Sigmoid colon (tissue), 7 donors: ENCODE measurements around the gene NECTIN1. TPM values are rescaled to one million over a fixed set of nuclear protein-coding genes. Genes with fewer than 3 reads are reported as not detected.

Source experiments
- DNase-seq: peaks from one replicate; pipeline ENCODE4 v3.0.0-alpha.2; 2019
- H3K27ac ChIP-seq, 4 donors: fragments of 200-600 bp; sonication (generic); one replicate each; pipeline ENCODE4 v1.5.1; 2016 to 2019; ENCODE audit warnings: mild to moderate bottlenecking in 1 of 4
- H3K27me3 ChIP-seq, 3 donors: fragments of 200-600 bp; sonication (generic); one replicate each; pipeline ENCODE4 v1.5.1; 2019; ENCODE audit warnings: mild to moderate bottlenecking in 1 of 3
- H3K36me3 ChIP-seq, 4 donors: fragments of 200-600 bp; sonication (generic); one replicate each; pipeline ENCODE4 v1.5.1; 2016 to 2019
- H3K4me1 ChIP-seq, 4 donors: fragments of 200-600 bp; sonication (generic); one replicate each; pipeline ENCODE4 v1.5.1; 2017 to 2019
- H3K4me3 ChIP-seq, 4 donors: fragments of 200-600 bp; sonication (generic); one replicate each; pipeline ENCODE4 v1.5.1; 2017 to 2019; ENCODE audit warnings: mild to moderate bottlenecking in 2 of 4, moderate library complexity in 1 of 4
- H3K9me3 ChIP-seq, 4 donors: fragments of 200-600 bp in 3 of 4; sonication (generic) in 3 of 4; one replicate each; pipeline versions ENCODE4 v1.5.1 to v1.6.1; 2013 to 2019
- EP300 ChIP-seq, 4 donors: sonication (generic); formaldehyde crosslinking; IDR thresholded peaks; one replicate each; pipeline ENCODE4 v1.6.1; 2017; ENCODE audit warnings: antibody characterized with exemption in 4 of 4
- POLR2A ChIP-seq, 2 donors: fragments of 450-650 bp; IDR thresholded peaks; one replicate each; pipeline ENCODE4 v1.6.1; 2016; ENCODE audit warnings: antibody characterized with exemption in 2 of 2, mild to moderate bottlenecking in 2 of 2, moderate library complexity in 2 of 2
- POLR2AphosphoS5 ChIP-seq, 4 donors: sonication (generic); formaldehyde crosslinking; IDR thresholded peaks; one replicate each; pipeline ENCODE4 v1.6.1; 2017; ENCODE audit warnings: antibody characterized with exemption in 4 of 4
- WGBS, 2 donors: extraction: QIAGEN DNeasy Blood & Tissue Kit; methylation state at CpG; one replicate each; pipeline ENCODE4 v1.1.7; 2013; 5-methylcytosine and 5-hydroxymethylcytosine counted together
- intact Hi-C: fragments of 100-400 bp; cut with DNase I; formaldehyde crosslinking; loops from one replicate; pipeline ENCODE4 v1.15.1; 2023
- polyA plus RNA-seq, 3 donors: library from polyadenylated mRNA; stranded (reverse); fragments of 200-250 nt; gene quantifications; one replicate each; pipeline ENCODE4 v1.2.3, GENCODE V29; 2013
- total RNA-seq, 4 donors: library from RNA; depleted of rRNA; stranded (reverse); fragments of >200 nt; gene quantifications; one replicate each; pipeline ENCODE4 v1.1.0, GENCODE V29; 2016
- TF ChIP-seq, protein P1 (sequence below), 4 experiments: fragments of 450-650 bp in 3 of 4; fragments of 200-600 bp in 1 of 4; IDR thresholded peaks; one replicate each; pipeline ENCODE4 v1.5.1; 2016 to 2019; ENCODE audit warnings: antibody characterized with exemption in 4 of 4, mild to moderate bottlenecking in 3 of 4, moderate library complexity in 2 of 4
- donor health status: healthy with polysubstance abuse.
- donor health status: Bipolar disorder and iron deficiency.
- donor health status: healthy.

Gene NECTIN1
- total and polyA plus RNA-seq, 7 donors, result 0.16 to 19.0 (median 1.7) TPM

DNA sequence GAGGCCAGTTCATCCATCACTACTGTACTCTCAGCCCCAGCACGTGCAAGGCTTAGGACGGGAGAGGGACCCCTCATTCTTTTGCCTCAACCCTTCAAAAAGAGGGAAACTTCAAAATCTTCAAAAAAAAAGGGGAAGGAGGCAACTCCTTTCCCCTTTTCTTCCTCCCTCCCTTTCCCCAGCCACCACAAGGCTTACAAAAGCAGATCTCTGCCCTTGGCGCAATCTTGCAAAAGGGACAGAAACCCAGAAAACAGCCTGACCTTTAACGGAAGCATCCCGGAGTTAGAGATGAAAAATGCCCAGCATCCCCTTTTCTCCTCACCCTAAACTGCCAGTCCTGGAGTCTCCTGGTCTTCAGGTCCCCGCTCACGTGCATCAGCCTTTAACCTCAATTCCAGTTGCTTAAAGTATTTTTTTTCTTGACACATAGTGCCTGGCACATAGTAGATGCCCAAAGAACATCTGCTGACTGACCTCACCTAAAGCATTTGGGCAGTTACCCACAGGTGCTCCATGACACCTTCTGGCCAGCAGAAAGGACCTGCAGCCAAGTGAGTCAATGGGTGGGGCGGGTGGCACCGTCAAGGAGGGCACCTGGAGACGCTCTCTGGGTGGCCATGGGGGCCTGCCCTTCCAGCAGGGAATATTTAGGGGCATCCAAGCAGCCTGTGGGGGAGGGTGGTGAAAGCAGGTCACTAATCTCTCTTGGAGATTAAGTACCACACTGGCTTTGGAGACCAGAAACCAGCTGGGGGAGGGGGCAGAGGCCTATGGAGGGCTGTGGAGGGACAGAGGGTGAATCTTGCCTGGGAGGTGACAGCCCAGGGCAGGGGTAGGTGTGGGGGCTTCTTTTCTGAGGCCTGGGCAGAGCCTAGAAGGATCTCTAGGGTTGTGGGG is 16.3 kb downstream of the NECTIN1 start:
- TF ChIP-seq EP300 (IDR thresholded peaks at IDR 0.05) (no peak), POLR2A (IDR thresholded peaks at IDR 0.05) (no peak), POLR2AphosphoS5 (IDR thresholded peaks at IDR 0.05) (no peak)
- TF ChIP-seq, protein P1, sequence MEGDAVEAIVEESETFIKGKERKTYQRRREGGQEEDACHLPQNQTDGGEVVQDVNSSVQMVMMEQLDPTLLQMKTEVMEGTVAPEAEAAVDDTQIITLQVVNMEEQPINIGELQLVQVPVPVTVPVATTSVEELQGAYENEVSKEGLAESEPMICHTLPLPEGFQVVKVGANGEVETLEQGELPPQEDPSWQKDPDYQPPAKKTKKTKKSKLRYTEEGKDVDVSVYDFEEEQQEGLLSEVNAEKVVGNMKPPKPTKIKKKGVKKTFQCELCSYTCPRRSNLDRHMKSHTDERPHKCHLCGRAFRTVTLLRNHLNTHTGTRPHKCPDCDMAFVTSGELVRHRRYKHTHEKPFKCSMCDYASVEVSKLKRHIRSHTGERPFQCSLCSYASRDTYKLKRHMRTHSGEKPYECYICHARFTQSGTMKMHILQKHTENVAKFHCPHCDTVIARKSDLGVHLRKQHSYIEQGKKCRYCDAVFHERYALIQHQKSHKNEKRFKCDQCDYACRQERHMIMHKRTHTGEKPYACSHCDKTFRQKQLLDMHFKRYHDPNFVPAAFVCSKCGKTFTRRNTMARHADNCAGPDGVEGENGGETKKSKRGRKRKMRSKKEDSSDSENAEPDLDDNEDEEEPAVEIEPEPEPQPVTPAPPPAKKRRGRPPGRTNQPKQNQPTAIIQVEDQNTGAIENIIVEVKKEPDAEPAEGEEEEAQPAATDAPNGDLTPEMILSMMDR (IDR thresholded peaks at IDR 0.05), result no peak
- H3K36me3 ChIP-seq, result no peaks in the 10 kb centered on the region
- H3K4me3 ChIP-seq, result no peak overlapping the region
- H3K4me1 ChIP-seq, result no peaks in the 10 kb centered on the region
- H3K27me3 ChIP-seq, result no peaks in the 10 kb centered on the region
- no peak for DNase-seq
- intact Hi-C loops, result no loop called here
- no peaks in the 10 kb centered on the region for H3K9me3 ChIP-seq
- H3K27ac ChIP-seq, result no peak overlapping the region
- WGBS, 2 donors, result 68 to 73% methylated on average over 10 of the region's 10 CpGs

DNA sequence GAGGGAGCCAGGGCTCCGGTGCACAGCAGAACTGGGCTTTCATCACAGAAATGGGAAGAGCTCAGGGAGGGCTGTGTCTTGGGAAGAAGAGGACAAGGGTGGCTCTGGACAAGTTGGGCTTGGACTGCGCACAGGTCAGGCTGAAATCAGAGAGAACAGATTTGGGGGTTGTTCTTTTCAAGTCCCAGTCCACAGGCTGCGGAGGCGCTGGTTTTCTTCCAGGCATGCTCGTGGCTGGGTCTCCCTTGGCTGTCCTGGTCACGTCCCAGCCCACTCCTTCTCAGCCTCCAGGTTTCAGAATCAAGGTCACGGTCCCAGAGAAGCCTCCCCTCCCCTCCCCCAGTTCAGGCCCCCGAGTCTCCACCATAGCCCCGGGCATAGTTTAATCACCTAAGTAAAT is 17.0 kb downstream of the NECTIN1 start:
- H3K4me1 ChIP-seq, result no peaks in the 10 kb centered on the region
- H3K4me3 ChIP-seq, result no peak overlapping the region
- no peak overlapping the region for H3K27ac ChIP-seq
- no peaks in the 10 kb centered on the region for H3K36me3 ChIP-seq
- TF ChIP-seq, protein P1 (IDR thresholded peaks at IDR 0.05), result no peak
- TF ChIP-seq EP300 (IDR thresholded peaks at IDR 0.05) (no peak), POLR2AphosphoS5 (IDR thresholded peaks at IDR 0.05) (no peak), POLR2A (IDR thresholded peaks at IDR 0.05) (no peak)
- intact Hi-C loops, result no loop called here
- no peak for DNase-seq
- no peaks in the 10 kb centered on the region for H3K27me3 ChIP-seq
- 84 to 87% methylated on average over 9 of the region's 9 CpGs for WGBS, 2 donors
- H3K9me3 ChIP-seq, result no peaks in the 10 kb centered on the region

DNA sequence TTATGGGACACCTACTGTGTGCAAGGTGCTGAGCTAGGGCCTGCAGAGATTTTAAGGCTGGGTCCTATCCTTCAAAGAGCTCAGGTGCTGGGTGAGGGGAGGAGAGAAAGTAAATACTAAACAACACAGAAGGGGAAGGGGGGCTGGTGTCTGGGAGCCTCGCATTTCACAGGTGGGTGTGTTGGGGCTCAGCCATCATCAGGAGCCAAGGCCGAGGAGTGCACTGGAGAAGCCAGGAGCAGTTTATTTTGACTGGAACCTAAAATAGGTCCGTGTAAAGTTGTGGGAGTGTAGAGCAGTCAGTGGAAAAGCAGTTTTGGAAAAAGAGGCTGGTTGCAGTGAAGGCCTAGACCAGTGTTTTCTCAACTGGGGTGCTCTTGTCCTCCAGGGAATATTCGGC is 17.5 kb downstream of the NECTIN1 start:
- H3K27ac ChIP-seq, result no peak overlapping the region
- H3K4me3 ChIP-seq, result no peak overlapping the region
- WGBS, 2 donors, result 68 to 73% methylated on average over 4 of the region's 4 CpGs
- intact Hi-C loops, result no loop called here
- no peaks in the 10 kb centered on the region for H3K36me3 ChIP-seq
- no peaks in the 10 kb centered on the region for H3K4me1 ChIP-seq
- DNase-seq, result no peak
- H3K9me3 ChIP-seq, result no peaks in the 10 kb centered on the region
- H3K27me3 ChIP-seq, result no peaks in the 10 kb centered on the region
- no peak for TF ChIP-seq EP300 (IDR thresholded peaks at IDR 0.05)
- TF ChIP-seq POLR2A (IDR thresholded peaks at IDR 0.05), result no peak
- TF ChIP-seq, protein P1 (IDR thresholded peaks at IDR 0.05), result no peak
- TF ChIP-seq POLR2AphosphoS5 (IDR thresholded peaks at IDR 0.05), result no peak

DNA sequence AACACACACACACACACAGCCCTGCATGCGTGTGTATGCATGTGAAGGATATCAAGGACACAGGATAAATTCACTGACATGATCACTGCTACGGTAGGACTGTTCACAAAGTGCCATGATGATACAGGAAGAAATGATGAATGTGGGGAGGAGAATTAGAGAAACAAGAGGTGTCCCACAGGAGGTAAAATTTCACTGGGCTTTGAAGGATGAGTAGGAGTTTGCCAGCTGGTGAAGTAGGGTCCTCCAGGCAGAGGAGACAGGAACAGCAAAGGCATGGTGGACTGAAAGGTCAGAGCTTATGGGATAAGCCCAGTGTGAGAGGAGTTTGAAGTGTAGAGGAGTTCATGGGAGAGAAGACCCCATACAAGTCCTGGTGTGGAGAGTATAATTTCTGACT is 18.6 kb downstream of the NECTIN1 start:
- Histone ChIP-seq H3K4me3 (no peak overlapping the region), H3K27ac (no peak overlapping the region), H3K9me3 (no peaks in the 10 kb centered on the region), H3K27me3 (no peaks in the 10 kb centered on the region), H3K4me1 (no peaks in the 10 kb centered on the region), H3K36me3 (no peaks in the 10 kb centered on the region)
- WGBS, 2 donors, result 85 to 91% methylated on average over 2 of the region's 2 CpGs
- intact Hi-C loops, result no loop called here
- no peak for DNase-seq
- TF ChIP-seq, protein P1 (IDR thresholded peaks at IDR 0.05), result no peak
- TF ChIP-seq POLR2A (IDR thresholded peaks at IDR 0.05) (no peak), POLR2AphosphoS5 (IDR thresholded peaks at IDR 0.05) (no peak), EP300 (IDR thresholded peaks at IDR 0.05) (no peak)
